Activated naive CD8-positive, alpha-beta T cell treated with anti-CD3 and anti-CD28 coated beads for 36 hours (primary cell): ENCODE measurements around the gene CEMIP2. TPM values are rescaled to one million over a fixed set of nuclear protein-coding genes. Genes with fewer than 3 reads are reported as not detected.
"Not testable (repeated sequence)": the region's sequence is repeated elsewhere in the genome, so short reads cannot be mapped to it uniquely, and the experiment has no call there.

Experiments used
- DNase-seq: peaks from one replicate; pipeline ENCODE4 v3.0.0; 2021
- H3K27ac Mint-ChIP-seq: one replicate; pipeline ENCODE4 v1.8.0; 2022; ENCODE audit warnings: mild to moderate bottlenecking, moderate library complexity, mixed read lengths
- H3K27me3 Mint-ChIP-seq: one replicate; pipeline ENCODE4 v1.8.0; 2022; ENCODE audit warnings: mild to moderate bottlenecking, mixed read lengths
- H3K36me3 Mint-ChIP-seq: one replicate; pipeline ENCODE4 v1.8.0; 2021; ENCODE audit warnings: mild to moderate bottlenecking, mixed read lengths
- H3K4me1 Mint-ChIP-seq: one replicate; pipeline ENCODE4 v1.8.0; 2021; ENCODE audit warnings: mixed read lengths
- H3K4me3 Mint-ChIP-seq: one replicate; pipeline ENCODE4 v1.8.0; 2022; ENCODE audit warnings: mild to moderate bottlenecking, moderate library complexity, mixed read lengths
- H3K9me3 Mint-ChIP-seq: one replicate; pipeline ENCODE4 v1.8.0; 2022; ENCODE audit warnings: mixed read lengths
- total RNA-seq, 2 experiments: library from RNA; stranded (reverse); gene quantifications; one replicate each; pipeline ENCODE4 v1.2.3, GENCODE V29; 2021

CEMIP2 gene
- total RNA-seq = 10 to 100 TPM; 69.0 to 71.2 TPM

- Mint-ChIP-seq H3K27me3 (no peaks in the 10 kb centered on the region), H3K9me3 (no peaks in the 10 kb centered on the region), H3K36me3 (peaks cover 23% of the 10 kb centered on the region), H3K4me3 (peak within 1 kb of the TSS; percentile 98), H3K27ac (peak within 1 kb of the TSS; percentile 99), H3K4me1 (peaks cover 35% of the 10 kb centered on the region)
- DNase-seq = peak; percentile 93
Measured at GRCh38 chr9:71768388-71769174, at the start of gene CEMIP2. Gene CEMIP2, minus strand, starts transcription at chr9:71768513. Its CDS starts 18,140 bp downstream, at chr9:71750373.

- no peaks in the 10 kb centered on the region for H3K27me3 Mint-ChIP-seq
- DNase-seq = no peak
- no peak overlapping the region for H3K27ac Mint-ChIP-seq
- no peaks in the 10 kb centered on the region for H3K9me3 Mint-ChIP-seq
- peaks cover 12% of the 10 kb centered on the region for H3K4me1 Mint-ChIP-seq
- no peak overlapping the region for H3K4me3 Mint-ChIP-seq
- no peaks in the 10 kb centered on the region for H3K36me3 Mint-ChIP-seq
Measured at GRCh38 chr9:71816916-71817451, 48.7 kb upstream of the CEMIP2 start.

GRCh38 chr9:71814815-71815214 is 46.5 kb upstream of the CEMIP2 start:
- Mint-ChIP-seq H3K27me3 (no peaks in the 10 kb centered on the region), H3K4me1 (peaks cover 12% of the 10 kb centered on the region), H3K36me3 (no peaks in the 10 kb centered on the region), H3K4me3 (no peak overlapping the region), H3K27ac (no peak overlapping the region), H3K9me3 (no peaks in the 10 kb centered on the region)
- no peak for DNase-seq

GRCh38 chr9:71814226-71814625 is 45.9 kb upstream of the CEMIP2 start:
- Mint-ChIP-seq H3K9me3 (no peaks in the 10 kb centered on the region), H3K27me3 (no peaks in the 10 kb centered on the region)

GRCh38 chr9:71812385-71812784 is 44.1 kb upstream of the CEMIP2 start:
- Mint-ChIP-seq H3K9me3 (no peaks in the 10 kb centered on the region), H3K36me3 (no peaks in the 10 kb centered on the region), H3K4me1 (peaks cover 9% of the 10 kb centered on the region), H3K27me3 (no peaks in the 10 kb centered on the region), H3K27ac (no peak overlapping the region), H3K4me3 (no peak overlapping the region)
- no peak for DNase-seq

More at GRCh38 chr9:71814226-71814625, 45.9 kb upstream of the CEMIP2 start:
- no peaks in the 10 kb centered on the region for H3K36me3 Mint-ChIP-seq
- no peak for DNase-seq
- no peak overlapping the region for H3K4me3 Mint-ChIP-seq
- peaks cover 12% of the 10 kb centered on the region for H3K4me1 Mint-ChIP-seq
- no peak overlapping the region for H3K27ac Mint-ChIP-seq

- Mint-ChIP-seq H3K4me3 (no peak overlapping the region), H3K27ac (no peak overlapping the region), H3K36me3 (no peaks in the 10 kb centered on the region), H3K27me3 (no peaks in the 10 kb centered on the region), H3K9me3 (no peaks in the 10 kb centered on the region), H3K4me1 (peaks cover 4% of the 10 kb centered on the region)
- no peak for DNase-seq
Measured at GRCh38 chr9:71808068-71808467, 39.8 kb upstream of the CEMIP2 start.

- no peak overlapping the region for H3K4me3 Mint-ChIP-seq
- H3K36me3 Mint-ChIP-seq = no peaks in the 10 kb centered on the region
- H3K9me3 Mint-ChIP-seq = no peaks in the 10 kb centered on the region
- H3K27ac Mint-ChIP-seq = no peak overlapping the region
- H3K27me3 Mint-ChIP-seq = no peaks in the 10 kb centered on the region
- H3K4me1 Mint-ChIP-seq = peaks cover 4% of the 10 kb centered on the region
- peak; percentile 60 for DNase-seq
Measured at GRCh38 chr9:71806901-71807307, 38.6 kb upstream of the CEMIP2 start.

- DNase-seq = not testable (repeated sequence)
Measured at GRCh38 chr9:71805096-71805495, 36.8 kb upstream of the CEMIP2 start.

GRCh38 chr9:71801826-71802225 is 33.5 kb upstream of the CEMIP2 start:
- H3K27ac Mint-ChIP-seq = no peak overlapping the region
- no peaks in the 10 kb centered on the region for H3K36me3 Mint-ChIP-seq
- H3K9me3 Mint-ChIP-seq = no peaks in the 10 kb centered on the region
- peaks cover 6% of the 10 kb centered on the region for H3K4me1 Mint-ChIP-seq
- no peak overlapping the region for H3K4me3 Mint-ChIP-seq
- DNase-seq = no peak
- no peaks in the 10 kb centered on the region for H3K27me3 Mint-ChIP-seq

More at GRCh38 chr9:71805096-71805495, 36.8 kb upstream of the CEMIP2 start:
- not testable (repeated sequence) for H3K27ac Mint-ChIP-seq, H3K9me3 Mint-ChIP-seq, H3K4me1 Mint-ChIP-seq, H3K4me3 Mint-ChIP-seq, H3K27me3 Mint-ChIP-seq, H3K36me3 Mint-ChIP-seq

- H3K9me3 Mint-ChIP-seq = peaks cover 3% of the 10 kb centered on the region
- H3K36me3 Mint-ChIP-seq = peaks cover 10% of the 10 kb centered on the region
- H3K27me3 Mint-ChIP-seq = no peaks in the 10 kb centered on the region
- H3K4me3 Mint-ChIP-seq = no peak overlapping the region
- peak overlapping the region; percentile 67 for H3K27ac Mint-ChIP-seq
- no peak for DNase-seq
- peaks cover 42% of the 10 kb centered on the region for H3K4me1 Mint-ChIP-seq
Measured at GRCh38 chr9:71797266-71797665, 29.0 kb upstream of the CEMIP2 start.

- peak overlapping the region; percentile 10 for H3K4me3 Mint-ChIP-seq
- H3K4me1 Mint-ChIP-seq = peaks cover 50% of the 10 kb centered on the region
- peaks cover 14% of the 10 kb centered on the region for H3K36me3 Mint-ChIP-seq
- peaks cover 7% of the 10 kb centered on the region for H3K9me3 Mint-ChIP-seq
- no peak for DNase-seq
- peak overlapping the region; percentile 67 for H3K27ac Mint-ChIP-seq
- H3K27me3 Mint-ChIP-seq = no peaks in the 10 kb centered on the region
Measured at GRCh38 chr9:71796100-71796767, 27.9 kb upstream of the CEMIP2 start.

GRCh38 chr9:71795097-71795813 is 26.9 kb upstream of the CEMIP2 start:
- H3K27ac Mint-ChIP-seq = peak overlapping the region; percentile 96
- H3K4me1 Mint-ChIP-seq = peaks cover 52% of the 10 kb centered on the region

GRCh38 chr9:71793386-71794105 is 25.2 kb upstream of the CEMIP2 start:
- Mint-ChIP-seq H3K27me3 (no peaks in the 10 kb centered on the region), H3K36me3 (peaks cover 14% of the 10 kb centered on the region), H3K27ac (peak overlapping the region; percentile 88), H3K9me3 (peaks cover 7% of the 10 kb centered on the region), H3K4me1 (peaks cover 52% of the 10 kb centered on the region), H3K4me3 (no peak overlapping the region)
- no peak for DNase-seq

More at GRCh38 chr9:71795097-71795813, 26.9 kb upstream of the CEMIP2 start:
- H3K4me3 Mint-ChIP-seq = peak overlapping the region; percentile 55
- no peak for DNase-seq
- H3K9me3 Mint-ChIP-seq = peaks cover 7% of the 10 kb centered on the region
- peaks cover 14% of the 10 kb centered on the region for H3K36me3 Mint-ChIP-seq
- H3K27me3 Mint-ChIP-seq = no peaks in the 10 kb centered on the region

GRCh38 chr9:71791875-71792274 is 23.6 kb upstream of the CEMIP2 start:
- Mint-ChIP-seq H3K9me3 (peaks cover 7% of the 10 kb centered on the region), H3K27ac (no peak overlapping the region), H3K4me1 (peaks cover 47% of the 10 kb centered on the region)

More at GRCh38 chr9:71791875-71792274, 23.6 kb upstream of the CEMIP2 start:
- Mint-ChIP-seq H3K4me3 (no peak overlapping the region), H3K36me3 (peaks cover 14% of the 10 kb centered on the region), H3K27me3 (no peaks in the 10 kb centered on the region)
- DNase-seq = no peak
